Neuronal stem cell (in vitro differentiated cells): ENCODE data around the gene ZNG1B.
"Not testable (repeated sequence)": the region's sequence is repeated elsewhere in the genome, so short reads cannot be mapped to it uniquely, and the experiment has no call there.

Experiments used
- DNase-seq: peaks from one replicate; pipeline ENCODE4 v3.0.0-alpha.2; 2013; ENCODE audit warnings: low spot score
- H2AFZ ChIP-seq: one replicate; pipeline ENCODE4 v1.6.1; 2013; ENCODE audit warnings: mild to moderate bottlenecking, low read length, inconsistent platforms
- H2AK5ac ChIP-seq: 2 replicates; pipeline ENCODE4 v1.6.1; 2013; ENCODE audit warnings: low read depth, mild to moderate bottlenecking, inconsistent platforms, low read length, moderate library complexity, mixed read lengths
- H2BK120ac ChIP-seq: 2 replicates; pipeline ENCODE4 v1.6.1; 2013; ENCODE audit warnings: low read depth, mild to moderate bottlenecking, inconsistent platforms, low read length, moderate library complexity, mixed read lengths
- H2BK12ac ChIP-seq: one replicate; pipeline ENCODE4 v1.6.1; 2013; ENCODE audit warnings: low read length, inconsistent platforms
- H2BK15ac ChIP-seq: 2 replicates; pipeline ENCODE4 v1.6.1; 2013; ENCODE audit warnings: mild to moderate bottlenecking, low read length, inconsistent platforms, mixed read lengths
- H2BK5ac ChIP-seq: one replicate; pipeline ENCODE4 v1.6.1; 2013; ENCODE audit warnings: inconsistent platforms, mild to moderate bottlenecking, low read length, moderate library complexity
- H3K14ac ChIP-seq: one replicate; pipeline ENCODE4 v1.6.1; 2013; ENCODE audit warnings: low read length, inconsistent platforms
- H3K18ac ChIP-seq: 2 replicates; pipeline ENCODE4 v1.6.1; 2013; ENCODE audit warnings: low read length, inconsistent platforms
- H3K23ac ChIP-seq: 2 replicates; pipeline ENCODE4 v1.6.1; 2013; ENCODE audit warnings: low read depth, mild to moderate bottlenecking, mixed read lengths, low read length, inconsistent platforms; ENCODE audit not compliant: poor library complexity
- H3K27ac ChIP-seq: replicated peaks from 3 replicates; pipeline ENCODE4 v1.5.1; 2013; ENCODE audit warnings: low read length, inconsistent platforms
- H3K27me3 ChIP-seq, 3 experiments: 2 replicates each; pipeline ENCODE4 v1.6.1; 2013; ENCODE audit warnings: low read length in 3 of 3, mild to moderate bottlenecking in 2 of 3, inconsistent platforms in 1 of 3, low read depth in 1 of 3, mixed read lengths in 1 of 3, moderate library complexity in 1 of 3; ENCODE audit not compliant: control insufficient read depth in 3 of 3, insufficient read depth in 3 of 3
- H3K36me3 ChIP-seq, 2 donors: replicated peaks in 1 of 2; 2 replicates each; pipeline ENCODE4 v1.6.1; 2013; ENCODE audit warnings: low read length in 2 of 2; ENCODE audit not compliant: control insufficient read depth in 2 of 2, insufficient read depth in 2 of 2
- H3K4ac ChIP-seq: 2 replicates; pipeline ENCODE4 v1.6.1; 2013; ENCODE audit warnings: inconsistent platforms, mild to moderate bottlenecking, low read length, moderate library complexity
- H3K4me1 ChIP-seq, 2 donors: 1 replicate in 1 of 2; 2 replicates in 1 of 2; pipeline ENCODE4 v1.6.1; 2013; ENCODE audit warnings: low read length in 2 of 2, low read depth in 1 of 2; ENCODE audit not compliant: control insufficient read depth in 2 of 2, insufficient read depth in 1 of 2
- H3K4me2 ChIP-seq: one replicate; pipeline ENCODE4 v1.6.1; 2013; ENCODE audit warnings: mild to moderate bottlenecking, low read length, inconsistent platforms; ENCODE audit not compliant: insufficient read depth, poor library complexity, severe bottlenecking
- H3K4me3 ChIP-seq, 2 donors: 2 replicates each; pipeline ENCODE4 v1.5.1; 2013; ENCODE audit warnings: low read length in 2 of 2, mild to moderate bottlenecking in 2 of 2, inconsistent platforms in 1 of 2, moderate library complexity in 1 of 2
- H3K79me1 ChIP-seq: one replicate; pipeline ENCODE4 v1.6.1; 2013; ENCODE audit warnings: low read depth, mild to moderate bottlenecking, inconsistent platforms, low read length, moderate library complexity
- H3K9ac ChIP-seq: one replicate; pipeline ENCODE4 v1.6.1; 2013; ENCODE audit warnings: mild to moderate bottlenecking, low read depth, low read length, inconsistent platforms; ENCODE audit not compliant: poor library complexity
- H3K9me3 ChIP-seq, 2 donors: replicated peaks in 1 of 2; 2 replicates each; pipeline versions ENCODE3 to v1.6.1; 2013; ENCODE audit warnings: low read length in 2 of 2, mild to moderate bottlenecking in 2 of 2, inconsistent platforms in 1 of 2, low read depth in 1 of 2, mixed read lengths in 1 of 2, moderate library complexity in 1 of 2; ENCODE audit not compliant: control insufficient read depth in 2 of 2, insufficient read depth in 1 of 2
- H4K8ac ChIP-seq: one replicate; pipeline ENCODE4 v1.6.1; 2013; ENCODE audit warnings: low read depth, mild to moderate bottlenecking, inconsistent platforms, low read length, moderate library complexity
- H4K91ac ChIP-seq: one replicate; pipeline ENCODE4 v1.6.1; 2013; ENCODE audit warnings: low read length, low read depth, mild to moderate bottlenecking, inconsistent platforms; ENCODE audit not compliant: poor library complexity
- WGBS, 2 donors: extraction: QIAGEN DNeasy Blood & Tissue Kit; methylation state at CpG; one replicate each; pipeline ENCODE4 v1.1.7; 2013; ENCODE audit warnings: missing lambda C conversion rate in 2 of 2, mixed read lengths in 1 of 2; ENCODE audit not compliant: insufficient read length in 2 of 2, insufficient replicate concordance in 1 of 2; ENCODE audit errors: extremely low coverage in 2 of 2; 5-methylcytosine and 5-hydroxymethylcytosine counted together

Gene ZNG1B

DNA sequence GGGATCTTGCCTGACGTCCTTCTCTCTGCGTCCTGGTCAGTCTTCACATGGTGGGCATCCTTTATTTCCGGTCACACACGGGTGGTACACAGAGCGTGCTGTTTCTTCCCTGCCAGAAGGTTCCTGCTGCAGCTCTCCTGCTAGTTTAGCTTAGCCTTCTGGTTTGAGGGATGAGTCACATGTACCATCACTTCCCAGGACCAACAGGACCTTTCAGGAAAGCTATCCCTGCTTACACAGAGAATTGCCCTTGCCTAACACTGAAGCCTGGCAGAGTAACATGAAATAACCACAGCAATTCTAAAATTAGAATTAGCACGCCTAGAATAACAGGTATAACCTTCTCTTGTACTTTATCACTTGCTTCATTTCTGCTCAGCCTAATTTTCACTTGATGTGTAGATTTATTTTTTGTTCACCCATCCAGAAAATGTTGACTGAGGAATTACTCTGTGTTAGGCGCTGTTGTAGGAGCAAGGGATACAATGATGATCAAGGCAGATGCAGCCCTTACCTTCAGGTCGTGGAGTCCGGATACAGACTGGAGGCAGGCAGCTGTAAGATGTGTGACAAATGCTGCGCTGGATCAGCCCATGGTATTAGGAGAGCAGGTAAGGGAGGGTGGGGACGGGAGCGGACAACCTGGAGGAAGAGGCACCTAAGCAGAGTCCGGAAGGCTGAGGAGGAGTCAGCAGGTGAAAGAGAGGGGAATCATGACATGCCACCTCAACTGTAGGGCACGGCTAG, 70.1 kb downstream of the ZNG1B start:
- not testable (repeated sequence) for H4K91ac ChIP-seq, H3K36me3 ChIP-seq, H2AFZ ChIP-seq, H2BK5ac ChIP-seq, H3K4me3 ChIP-seq, H3K27ac ChIP-seq, H4K8ac ChIP-seq, H3K14ac ChIP-seq, H3K18ac ChIP-seq, H2BK15ac ChIP-seq, H2BK120ac ChIP-seq, H3K4me2 ChIP-seq, H2BK12ac ChIP-seq, H3K79me1 ChIP-seq, H3K9ac ChIP-seq, H3K9me3 ChIP-seq, H2AK5ac ChIP-seq, DNase-seq, H3K23ac ChIP-seq, H3K4me1 ChIP-seq, H3K4ac ChIP-seq
- H3K27me3 ChIP-seq: peaks cover 3 to 29% (median 21%) of the 10 kb centered on the region in 3 experiments
- no CpG with 5 or more reads among the region's 14 CpGs for WGBS, 2 donors

DNA sequence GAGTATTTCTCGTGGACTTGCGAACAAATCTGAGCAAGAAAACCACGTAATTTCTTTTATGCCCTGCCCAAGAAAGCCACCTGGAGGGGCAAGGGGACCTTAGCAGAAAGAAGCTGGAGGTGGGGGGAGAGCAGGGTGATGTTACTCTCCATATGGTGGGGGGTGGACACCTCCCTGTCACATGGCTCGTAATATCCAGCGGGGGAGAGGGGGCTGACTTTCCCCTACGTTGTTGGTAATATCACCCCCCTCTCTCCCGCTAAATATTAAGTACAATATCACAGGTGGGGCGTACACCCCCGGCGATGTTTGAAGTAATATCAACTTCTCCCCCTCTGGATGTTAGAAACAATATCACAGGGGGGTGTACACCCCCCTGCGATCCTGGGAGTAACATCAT, 70.7 kb downstream of the ZNG1B start:
- not testable (repeated sequence) for H4K91ac ChIP-seq, H3K4me3 ChIP-seq, H3K36me3 ChIP-seq, H2AFZ ChIP-seq, H2BK15ac ChIP-seq, H3K4me2 ChIP-seq, H3K79me1 ChIP-seq, H3K4me1 ChIP-seq, H2BK120ac ChIP-seq, H3K18ac ChIP-seq, H3K14ac ChIP-seq, H3K4ac ChIP-seq, H2AK5ac ChIP-seq, DNase-seq, H3K9me3 ChIP-seq, H3K27ac ChIP-seq, H3K9ac ChIP-seq, H4K8ac ChIP-seq, H2BK5ac ChIP-seq, H2BK12ac ChIP-seq, H3K23ac ChIP-seq
- peaks cover 2 to 24% (median 16%) of the 10 kb centered on the region in 3 experiments for H3K27me3 ChIP-seq
- WGBS, 2 donors: no CpG with 5 or more reads among the region's 11 CpGs

DNA sequence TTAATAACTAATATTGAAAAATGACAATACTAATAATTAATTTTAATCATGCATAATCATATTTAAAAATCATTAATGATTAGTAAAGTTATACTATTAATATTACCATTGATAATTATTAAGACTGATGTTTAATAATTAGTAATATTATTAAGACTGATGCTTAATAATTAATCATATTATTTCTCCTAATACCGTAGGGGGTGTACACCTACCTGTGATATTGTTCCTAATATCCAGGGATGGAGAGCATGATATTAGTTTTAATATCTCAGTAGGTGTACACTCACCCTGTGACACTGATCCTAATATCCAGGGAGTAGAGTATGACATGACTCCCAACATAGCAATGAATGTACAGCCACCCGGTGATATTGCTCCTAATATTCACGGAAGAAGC, 73.4 kb downstream of the ZNG1B start:
- DNase-seq: not testable (repeated sequence)

DNA sequence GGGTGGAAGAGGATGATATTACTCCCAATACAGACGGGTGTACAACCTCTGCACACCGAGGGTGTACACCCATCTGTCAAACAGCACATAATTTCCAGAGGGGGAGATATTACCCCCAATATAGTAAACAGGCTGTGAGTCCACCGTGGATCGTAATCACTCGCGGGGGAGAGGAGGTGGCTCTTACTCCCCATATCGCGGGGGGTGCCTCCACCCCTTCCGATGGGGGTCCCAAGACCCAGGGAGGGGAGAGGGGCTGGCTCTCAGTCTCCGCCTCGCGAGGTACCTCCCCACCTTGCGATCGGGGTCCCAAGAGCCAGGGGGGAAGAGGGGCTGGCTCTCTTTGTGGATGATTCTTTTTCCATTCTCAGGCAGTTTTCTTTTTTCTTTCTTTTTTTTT, 74.4 kb downstream of the ZNG1B start:
- DNase-seq, H4K8ac ChIP-seq, H3K36me3 ChIP-seq: not testable (repeated sequence)

More for the DNA sequence above, 73.4 kb downstream of the ZNG1B start:
- H4K91ac ChIP-seq, H3K4me2 ChIP-seq, H3K18ac ChIP-seq, H3K9ac ChIP-seq, H3K79me1 ChIP-seq, H3K9me3 ChIP-seq, H2BK5ac ChIP-seq, H3K27ac ChIP-seq, H3K14ac ChIP-seq, H2AK5ac ChIP-seq, H3K36me3 ChIP-seq, H4K8ac ChIP-seq, H2BK12ac ChIP-seq, H3K4me3 ChIP-seq, H2BK15ac ChIP-seq, H3K4me1 ChIP-seq, H2BK120ac ChIP-seq, H2AFZ ChIP-seq, H3K4ac ChIP-seq, H3K23ac ChIP-seq: not testable (repeated sequence)
- WGBS, 2 donors: no CpG with 5 or more reads among the region's 3 CpGs
- H3K27me3 ChIP-seq: peaks cover 0 to 16% (median 7%) of the 10 kb centered on the region in 3 experiments

More for the DNA sequence above, 74.4 kb downstream of the ZNG1B start:
- H3K79me1 ChIP-seq, H3K4me3 ChIP-seq, H3K23ac ChIP-seq, H3K9ac ChIP-seq, H3K4me2 ChIP-seq, H3K4ac ChIP-seq, H3K27ac ChIP-seq, H3K9me3 ChIP-seq, H4K91ac ChIP-seq, H3K4me1 ChIP-seq, H2BK120ac ChIP-seq, H2BK12ac ChIP-seq, H2BK5ac ChIP-seq, H2AK5ac ChIP-seq, H2AFZ ChIP-seq, H3K14ac ChIP-seq, H2BK15ac ChIP-seq: not testable (repeated sequence)
- no CpG with 5 or more reads among the region's 14 CpGs for WGBS, 2 donors
- H3K27me3 ChIP-seq: peaks cover 0 to 16% (median 7%) of the 10 kb centered on the region in 3 experiments
- peak overlapping the region; percentile 38 for H3K18ac ChIP-seq
